Activated naive CD4-positive, alpha-beta T cell treated with anti-CD3 and anti-CD28 coated beads, Interleukin-2, amount 50 U/mL, for 16 hours (primary cell): ENCODE data around the gene FICD.

Experiments
- DNase-seq: peaks from one replicate; pipeline ENCODE4 v3.0.0-alpha.2; 2020

Gene FICD

GRCh38 chr12:108568338-108569154 is 53.5 kb downstream of the FICD start:
- DNase-seq: peak; percentile 76
